WTC11 (cell line): Measurements from ENCODE around the gene SLIT3. TPM values are rescaled to one million over a fixed set of nuclear protein-coding genes. Genes with fewer than 3 reads are reported as not detected.

Source experiments
- ATAC-seq: fragments of 200-7000 bp; cut with Tn5 transposase; 2 replicates; pipeline ENCODE4 v1.10.0; 2021; ENCODE audit warnings: mild to moderate bottlenecking, moderate library complexity
- CTCF ChIA-PET: fragments of 300-600 bp; sonication (Branson Sonifier 250); formaldehyde crosslinking; loops from one replicate; lab custom pipeline; 2021; ENCODE audit warnings: antibody characterized with exemption; lab: Charles Lee
- POLR2A ChIA-PET: fragments of 350-600 bp; sonication (Branson Sonifier 250); formaldehyde crosslinking; loops from one replicate; lab custom pipeline; 2021; ENCODE audit warnings: antibody characterized with exemption; lab: Charles Lee
- DNase-seq: peaks from one replicate; pipeline ENCODE4 v3.0.0; 2021; ENCODE audit warnings: low spot score
- H3K27ac Mint-ChIP-seq: 2 replicates; pipeline ENCODE4 v1.8.0; 2021; ENCODE audit warnings: mixed read lengths
- H3K27me3 Mint-ChIP-seq: 2 replicates; pipeline ENCODE4 v1.8.0; 2021; ENCODE audit warnings: low read depth, mild to moderate bottlenecking, moderate library complexity, mixed read lengths
- H3K36me3 Mint-ChIP-seq: 2 replicates; pipeline ENCODE4 v1.8.0; 2021; ENCODE audit warnings: mixed read lengths
- H3K4me1 Mint-ChIP-seq: 2 replicates; pipeline ENCODE4 v1.8.0; 2022; ENCODE audit warnings: mixed read lengths
- H3K4me3 Mint-ChIP-seq: 2 replicates; pipeline ENCODE4 v1.8.0; 2021; ENCODE audit warnings: mild to moderate bottlenecking, moderate library complexity, mixed read lengths
- H3K9me3 Mint-ChIP-seq: 2 replicates; pipeline ENCODE4 v1.8.0; 2021; ENCODE audit warnings: mixed read lengths
- AFF4 ChIP-seq: sonication (generic); formaldehyde crosslinking; IDR thresholded peaks from 2 replicates; pipeline ENCODE4 v1.8.1; 2023; ENCODE audit warnings: mild to moderate bottlenecking, missing genetic modification reagents, borderline replicate concordance
- FOXP1 ChIP-seq: sonication (generic); formaldehyde crosslinking; IDR thresholded peaks from 2 replicates; pipeline ENCODE4 v1.8.0; 2022; ENCODE audit warnings: missing genetic modification reagents, mild to moderate bottlenecking, moderate library complexity, borderline replicate concordance
- MLX ChIP-seq: sonication (generic); formaldehyde crosslinking; IDR thresholded peaks from 2 replicates; pipeline ENCODE4 v1.8.1; 2023; ENCODE audit warnings: mild to moderate bottlenecking, missing genetic modification reagents, moderate library complexity
- MXD4 ChIP-seq: fragments of 250-450 bp; sonication (Bioruptor Pico); IDR thresholded peaks from 2 replicates; pipeline ENCODE4 v1.8.0; 2021; ENCODE audit warnings: mild to moderate bottlenecking, moderate library complexity, borderline replicate concordance
- NR1H2 ChIP-seq: sonication (generic); formaldehyde crosslinking; IDR thresholded peaks from 2 replicates; pipeline ENCODE4 v1.9.0; 2021; ENCODE audit warnings: mild to moderate bottlenecking, moderate library complexity, missing genetic modification reagents
- NR3C1 ChIP-seq: sonication (generic); formaldehyde crosslinking; conservative IDR thresholded peaks from 2 replicates; pipeline ENCODE4 v1.8.1; 2023; ENCODE audit warnings: low read depth, mild to moderate bottlenecking, missing genetic modification reagents
- OVOL2 ChIP-seq: fragments of 250-450 bp; sonication (Bioruptor Pico); IDR thresholded peaks from 2 replicates; pipeline ENCODE4 v1.9.0; 2021; ENCODE audit warnings: mild to moderate bottlenecking, borderline replicate concordance
- ZNF232 ChIP-seq: sonication (generic); formaldehyde crosslinking; IDR thresholded peaks from 2 replicates; pipeline ENCODE4 v1.8.0; 2022; ENCODE audit warnings: mild to moderate bottlenecking, missing genetic modification reagents
- ZNF425 ChIP-seq: fragments of 250-450 bp; sonication (Bioruptor Pico); conservative IDR thresholded peaks from 2 replicates; pipeline ENCODE4 v1.9.0; 2021; ENCODE audit warnings: mild to moderate bottlenecking
- total RNA-seq: library from RNA; stranded (reverse); gene quantifications from 3 replicates; pipeline ENCODE4 v1.2.3, GENCODE V29; 2021
- TF ChIP-seq, protein P1 (sequence below): fragments of 200-600 bp; IDR thresholded peaks from 2 replicates; pipeline ENCODE4 v1.8.0; 2022; ENCODE audit warnings: antibody characterized with exemption
- TF ChIP-seq, protein P2 (sequence below): sonication (generic); formaldehyde crosslinking; IDR thresholded peaks from 2 replicates; pipeline ENCODE4 v1.8.0; 2022; ENCODE audit warnings: mild to moderate bottlenecking, missing genetic modification reagents
- TF ChIP-seq, protein P3 (sequence below): sonication (generic); formaldehyde crosslinking; IDR thresholded peaks from 2 replicates; pipeline ENCODE4 v1.8.1; 2023; ENCODE audit warnings: mild to moderate bottlenecking, missing genetic modification reagents
- TF ChIP-seq, protein P4 (sequence below): fragments of 250-450 bp; sonication (Bioruptor Pico); IDR thresholded peaks from 2 replicates; pipeline ENCODE4 v2.1.2; 2022; ENCODE audit warnings: mild to moderate bottlenecking, moderate library complexity
- TF ChIP-seq, protein P5 (sequence below): fragments of 250-450 bp; sonication (Bioruptor Pico); IDR thresholded peaks from 2 replicates; pipeline ENCODE4 v1.9.0; 2021; ENCODE audit warnings: mild to moderate bottlenecking

Gene SLIT3
- total RNA-seq, 1 experiment from 2014 or later, result 1.9 TPM

DNA sequence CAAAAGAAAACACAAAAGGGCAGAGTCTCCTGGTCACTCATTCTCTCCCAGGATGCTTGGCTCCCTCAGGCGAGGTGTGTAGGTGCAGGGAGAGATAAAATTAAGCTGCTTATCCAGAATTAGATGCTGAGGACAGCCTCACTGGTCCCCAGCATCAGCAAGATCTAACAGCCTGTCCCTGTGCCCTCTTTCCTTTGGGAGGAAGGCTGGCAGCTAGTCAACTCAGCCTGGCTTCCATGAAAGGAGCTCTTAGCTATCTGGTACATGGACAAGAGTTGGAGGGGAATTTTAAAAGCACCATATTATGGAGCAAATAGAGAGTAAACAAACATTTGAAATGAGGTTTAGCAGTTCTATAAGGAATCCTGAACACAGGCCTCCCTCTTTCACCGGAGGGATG lies 523.3 kb downstream of the SLIT3 start:
- DNase-seq (no peak), ATAC-seq (no peak)
- Mint-ChIP-seq H3K27ac (no peak overlapping the region), H3K36me3 (no peaks in the 10 kb centered on the region), H3K27me3 (no peaks in the 10 kb centered on the region; the same call in 1 of the 2 replicates), H3K9me3 (no peaks in the 10 kb centered on the region)
- POLR2A ChIA-PET, result no interaction called here
- TF ChIP-seq NR3C1, result no peak
- TF ChIP-seq, protein P1, sequence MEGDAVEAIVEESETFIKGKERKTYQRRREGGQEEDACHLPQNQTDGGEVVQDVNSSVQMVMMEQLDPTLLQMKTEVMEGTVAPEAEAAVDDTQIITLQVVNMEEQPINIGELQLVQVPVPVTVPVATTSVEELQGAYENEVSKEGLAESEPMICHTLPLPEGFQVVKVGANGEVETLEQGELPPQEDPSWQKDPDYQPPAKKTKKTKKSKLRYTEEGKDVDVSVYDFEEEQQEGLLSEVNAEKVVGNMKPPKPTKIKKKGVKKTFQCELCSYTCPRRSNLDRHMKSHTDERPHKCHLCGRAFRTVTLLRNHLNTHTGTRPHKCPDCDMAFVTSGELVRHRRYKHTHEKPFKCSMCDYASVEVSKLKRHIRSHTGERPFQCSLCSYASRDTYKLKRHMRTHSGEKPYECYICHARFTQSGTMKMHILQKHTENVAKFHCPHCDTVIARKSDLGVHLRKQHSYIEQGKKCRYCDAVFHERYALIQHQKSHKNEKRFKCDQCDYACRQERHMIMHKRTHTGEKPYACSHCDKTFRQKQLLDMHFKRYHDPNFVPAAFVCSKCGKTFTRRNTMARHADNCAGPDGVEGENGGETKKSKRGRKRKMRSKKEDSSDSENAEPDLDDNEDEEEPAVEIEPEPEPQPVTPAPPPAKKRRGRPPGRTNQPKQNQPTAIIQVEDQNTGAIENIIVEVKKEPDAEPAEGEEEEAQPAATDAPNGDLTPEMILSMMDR, result no peak
- TF ChIP-seq AFF4 (CRISPR knock-in tag), result no peak
- no peak for TF ChIP-seq MLX (CRISPR knock-in tag)
- TF ChIP-seq, protein P2, sequence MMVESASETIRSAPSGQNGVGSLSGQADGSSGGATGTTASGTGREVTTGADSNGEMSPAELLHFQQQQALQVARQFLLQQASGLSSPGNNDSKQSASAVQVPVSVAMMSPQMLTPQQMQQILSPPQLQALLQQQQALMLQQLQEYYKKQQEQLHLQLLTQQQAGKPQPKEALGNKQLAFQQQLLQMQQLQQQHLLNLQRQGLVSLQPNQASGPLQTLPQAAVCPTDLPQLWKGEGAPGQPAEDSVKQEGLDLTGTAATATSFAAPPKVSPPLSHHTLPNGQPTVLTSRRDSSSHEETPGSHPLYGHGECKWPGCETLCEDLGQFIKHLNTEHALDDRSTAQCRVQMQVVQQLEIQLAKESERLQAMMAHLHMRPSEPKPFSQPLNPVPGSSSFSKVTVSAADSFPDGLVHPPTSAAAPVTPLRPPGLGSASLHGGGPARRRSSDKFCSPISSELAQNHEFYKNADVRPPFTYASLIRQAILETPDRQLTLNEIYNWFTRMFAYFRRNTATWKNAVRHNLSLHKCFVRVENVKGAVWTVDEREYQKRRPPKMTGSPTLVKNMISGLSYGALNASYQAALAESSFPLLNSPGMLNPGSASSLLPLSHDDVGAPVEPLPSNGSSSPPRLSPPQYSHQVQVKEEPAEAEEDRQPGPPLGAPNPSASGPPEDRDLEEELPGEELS (CRISPR knock-in tag), result no peak
- TF ChIP-seq FOXP1 (CRISPR knock-in tag), result no peak
- no peak for TF ChIP-seq ZNF425 (CRISPR knock-in tag)
- no peak for TF ChIP-seq ZNF232 (CRISPR knock-in tag)
- TF ChIP-seq NR1H2 (CRISPR knock-in tag), result no peak
- TF ChIP-seq, all 79 proteins: peak for 0
- CTCF ChIA-PET, result interaction anchor here (1.5 kb wide), 1 partner anchor 23 kb away, joined by 4 read pairs; no protein-coding TSS in a partner anchor
- Mint-ChIP-seq H3K4me3 (no peak overlapping the region), H3K4me1 (peaks cover 10% of the 10 kb centered on the region; the same call in 1 of the 2 replicates)

- ATAC-seq (no peak), DNase-seq (no peak)
- no peak overlapping the region for H3K27ac Mint-ChIP-seq
- no peaks in the 10 kb centered on the region for H3K36me3 Mint-ChIP-seq
- no peak overlapping the region for H3K4me3 Mint-ChIP-seq
- H3K4me1 Mint-ChIP-seq, result no peaks in the 10 kb centered on the region
- CTCF ChIA-PET, result no interaction called here
- POLR2A ChIA-PET, result no interaction called here
- H3K9me3 Mint-ChIP-seq, result no peaks in the 10 kb centered on the region
- no peaks in the 10 kb centered on the region; the same call in 1 of the 2 replicates for H3K27me3 Mint-ChIP-seq
- TF ChIP-seq, protein P3, sequence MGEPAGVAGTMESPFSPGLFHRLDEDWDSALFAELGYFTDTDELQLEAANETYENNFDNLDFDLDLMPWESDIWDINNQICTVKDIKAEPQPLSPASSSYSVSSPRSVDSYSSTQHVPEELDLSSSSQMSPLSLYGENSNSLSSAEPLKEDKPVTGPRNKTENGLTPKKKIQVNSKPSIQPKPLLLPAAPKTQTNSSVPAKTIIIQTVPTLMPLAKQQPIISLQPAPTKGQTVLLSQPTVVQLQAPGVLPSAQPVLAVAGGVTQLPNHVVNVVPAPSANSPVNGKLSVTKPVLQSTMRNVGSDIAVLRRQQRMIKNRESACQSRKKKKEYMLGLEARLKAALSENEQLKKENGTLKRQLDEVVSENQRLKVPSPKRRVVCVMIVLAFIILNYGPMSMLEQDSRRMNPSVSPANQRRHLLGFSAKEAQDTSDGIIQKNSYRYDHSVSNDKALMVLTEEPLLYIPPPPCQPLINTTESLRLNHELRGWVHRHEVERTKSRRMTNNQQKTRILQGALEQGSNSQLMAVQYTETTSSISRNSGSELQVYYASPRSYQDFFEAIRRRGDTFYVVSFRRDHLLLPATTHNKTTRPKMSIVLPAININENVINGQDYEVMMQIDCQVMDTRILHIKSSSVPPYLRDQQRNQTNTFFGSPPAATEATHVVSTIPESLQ, result no peak
- TF ChIP-seq MXD4 (CRISPR knock-in tag) (no peak), OVOL2 (CRISPR knock-in tag) (no peak)
- TF ChIP-seq, protein P4, sequence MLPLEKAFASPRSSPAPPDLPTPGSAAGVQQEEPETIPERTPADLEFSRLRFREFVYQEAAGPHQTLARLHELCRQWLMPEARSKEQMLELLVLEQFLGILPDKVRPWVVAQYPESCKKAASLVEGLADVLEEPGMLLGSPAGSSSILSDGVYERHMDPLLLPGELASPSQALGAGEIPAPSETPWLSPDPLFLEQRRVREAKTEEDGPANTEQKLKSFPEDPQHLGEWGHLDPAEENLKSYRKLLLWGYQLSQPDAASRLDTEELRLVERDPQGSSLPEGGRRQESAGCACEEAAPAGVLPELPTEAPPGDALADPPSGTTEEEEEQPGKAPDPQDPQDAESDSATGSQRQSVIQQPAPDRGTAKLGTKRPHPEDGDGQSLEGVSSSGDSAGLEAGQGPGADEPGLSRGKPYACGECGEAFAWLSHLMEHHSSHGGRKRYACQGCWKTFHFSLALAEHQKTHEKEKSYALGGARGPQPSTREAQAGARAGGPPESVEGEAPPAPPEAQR (CRISPR knock-in tag), result no peak
- TF ChIP-seq, protein P5, sequence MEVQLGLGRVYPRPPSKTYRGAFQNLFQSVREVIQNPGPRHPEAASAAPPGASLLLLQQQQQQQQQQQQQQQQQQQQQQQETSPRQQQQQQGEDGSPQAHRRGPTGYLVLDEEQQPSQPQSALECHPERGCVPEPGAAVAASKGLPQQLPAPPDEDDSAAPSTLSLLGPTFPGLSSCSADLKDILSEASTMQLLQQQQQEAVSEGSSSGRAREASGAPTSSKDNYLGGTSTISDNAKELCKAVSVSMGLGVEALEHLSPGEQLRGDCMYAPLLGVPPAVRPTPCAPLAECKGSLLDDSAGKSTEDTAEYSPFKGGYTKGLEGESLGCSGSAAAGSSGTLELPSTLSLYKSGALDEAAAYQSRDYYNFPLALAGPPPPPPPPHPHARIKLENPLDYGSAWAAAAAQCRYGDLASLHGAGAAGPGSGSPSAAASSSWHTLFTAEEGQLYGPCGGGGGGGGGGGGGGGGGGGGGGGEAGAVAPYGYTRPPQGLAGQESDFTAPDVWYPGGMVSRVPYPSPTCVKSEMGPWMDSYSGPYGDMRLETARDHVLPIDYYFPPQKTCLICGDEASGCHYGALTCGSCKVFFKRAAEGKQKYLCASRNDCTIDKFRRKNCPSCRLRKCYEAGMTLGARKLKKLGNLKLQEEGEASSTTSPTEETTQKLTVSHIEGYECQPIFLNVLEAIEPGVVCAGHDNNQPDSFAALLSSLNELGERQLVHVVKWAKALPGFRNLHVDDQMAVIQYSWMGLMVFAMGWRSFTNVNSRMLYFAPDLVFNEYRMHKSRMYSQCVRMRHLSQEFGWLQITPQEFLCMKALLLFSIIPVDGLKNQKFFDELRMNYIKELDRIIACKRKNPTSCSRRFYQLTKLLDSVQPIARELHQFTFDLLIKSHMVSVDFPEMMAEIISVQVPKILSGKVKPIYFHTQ (CRISPR knock-in tag), result no peak
These were observed 524.9 kb downstream of the SLIT3 start for GRCh38 chr5:168776070-168776469.
